HCT116 (cell line): ENCODE results near the gene SEPHS1. TPM values are rescaled to one million over a fixed set of nuclear protein-coding genes. Genes with fewer than 3 reads are reported as not detected.
A peak's percentile ranks its signal among the peaks of the same experiment; 100 is the strongest.

Experiments
- ATAC-seq: fragments of 200-7000 bp; cut with Tn5 transposase; 2 replicates; pipeline ENCODE4 v1.9.1; 2020; ENCODE audit warnings: mild to moderate bottlenecking, moderate library complexity
- BruUV-seq: library from RNA; stranded (reverse); fragments of 400-500 nt; replicated peaks from 2 replicates; lab custom pipeline; 2021; lab: Mats Ljungman, UMichigan
- CTCF ChIA-PET: fragments of 300-600 bp; sonication (Branson Sonifier 250); formaldehyde crosslinking; loops from one replicate; lab custom pipeline; 2021; ENCODE audit warnings: antibody characterized with exemption; lab: Charles Lee
- POLR2A ChIA-PET: fragments of 300-600, 350-600 bp; sonication (Branson Sonifier 250); formaldehyde crosslinking; loops from one replicate; lab custom pipeline; 2021; ENCODE audit warnings: antibody characterized with exemption; lab: Charles Lee
- RAD21 ChIA-PET, 2 experiments: fragments of 300-600 bp; sonication (Branson Sonifier 250); formaldehyde crosslinking; loops; one replicate each; lab custom pipeline; 2023; ENCODE audit warnings: low total read pairs in 2 of 2; ENCODE audit not compliant: uncharacterized antibody in 2 of 2, unreplicated experiment in 2 of 2, low non-redundant PET in 1 of 2; lab: Charles Lee
- DNase-seq: peaks from one replicate; pipeline ENCODE4 v3.0.0-alpha.2; 2010; ENCODE audit warnings: low read depth, low spot score
- H2AFZ ChIP-seq: fragments of 200-600 bp; shearing (Covaris generic), sonication (generic); 2 replicates; pipeline ENCODE4 v1.6.1; 2017; ENCODE audit warnings: low read depth, mixed run types, mixed read lengths, antibody characterized with exemption, low read length; ENCODE audit not compliant: poor library complexity, severe bottlenecking
- H3K27ac ChIP-seq: 2 replicates; pipeline ENCODE4 v1.5.1; 2012; ENCODE audit warnings: low read depth, low read length
- H3K27me3 ChIP-seq: fragments of 200-600 bp; sonication (generic); 2 replicates; pipeline ENCODE4 v1.6.1; 2016; ENCODE audit warnings: mixed run types, low read length, mixed read lengths; ENCODE audit not compliant: insufficient read depth
- H3K36me3 ChIP-seq, 2 experiments: fragments of 200-500 bp in 1 of 2; fragments of 200-600 bp in 1 of 2; sonication (Bioruptor generic) in 1 of 2; sonication (generic) in 1 of 2; 2 replicates each; pipeline versions ENCODE4 v1.5.1 to v1.6.1; 2014 to 2016; ENCODE audit warnings: low read length in 2 of 2, inconsistent platforms in 1 of 2, mixed read lengths in 1 of 2, mixed run types in 1 of 2; ENCODE audit not compliant: insufficient read depth in 2 of 2, control insufficient read depth in 1 of 2
- H3K4me1 ChIP-seq, 2 experiments: fragments of 200-600 bp in 1 of 2; sonication (generic) in 1 of 2; 2 replicates each; pipeline versions ENCODE4 v1.5.1 to v1.6.1; 2012 to 2017; ENCODE audit warnings: low read length in 2 of 2, inconsistent platforms in 1 of 2, mild to moderate bottlenecking in 1 of 2, mixed read lengths in 1 of 2, mixed run types in 1 of 2, moderate library complexity in 1 of 2; ENCODE audit not compliant: insufficient read depth in 2 of 2, control insufficient read depth in 1 of 2
- H3K4me2 ChIP-seq: fragments of 200-600 bp; sonication (generic); 2 replicates; pipeline ENCODE4 v1.6.1; 2017; ENCODE audit warnings: mixed run types, low read length, mixed read lengths
- H3K4me3 ChIP-seq, 2 experiments: fragments of 200-600 bp in 1 of 2; sonication (generic) in 1 of 2; replicated peaks in 1 of 2; 2 replicates each; pipeline ENCODE4 v1.5.1; 2011 to 2016; ENCODE audit warnings: low read length in 2 of 2, control low read depth in 1 of 2, low read depth in 1 of 2, mild to moderate bottlenecking in 1 of 2, mixed read lengths in 1 of 2, mixed run types in 1 of 2
- H3K79me2 ChIP-seq: fragments of 200-600 bp; sonication (generic); 2 replicates; pipeline ENCODE4 v1.6.1; 2017; ENCODE audit warnings: mild to moderate bottlenecking, mixed run types, low read length, moderate library complexity, mixed read lengths; ENCODE audit not compliant: insufficient read depth
- H3K9ac ChIP-seq: fragments of 200-600 bp; sonication (generic); 2 replicates; pipeline ENCODE4 v1.6.1; 2016; ENCODE audit warnings: low read length, mixed read lengths
- H3K9me2 ChIP-seq: fragments of 200-600 bp; sonication (generic), shearing (Covaris generic); 2 replicates; pipeline ENCODE4 v1.6.1; 2017; ENCODE audit warnings: mixed run types, mild to moderate bottlenecking, moderate library complexity; ENCODE audit not compliant: insufficient read depth
- H3K9me3 ChIP-seq, 2 experiments: fragments of 200-500 bp in 1 of 2; fragments of 200-600 bp in 1 of 2; sonication (Bioruptor generic) in 1 of 2; sonication (generic) in 1 of 2; 2 replicates each; pipeline ENCODE4 v1.6.1; 2014 to 2017; ENCODE audit warnings: low read length in 2 of 2, mixed read lengths in 2 of 2, inconsistent platforms in 1 of 2, low read depth in 1 of 2, mild to moderate bottlenecking in 1 of 2, mixed run types in 1 of 2, moderate library complexity in 1 of 2; ENCODE audit not compliant: control insufficient read depth in 1 of 2, insufficient read depth in 1 of 2
- H4K20me1 ChIP-seq: fragments of 200-600 bp; sonication (generic), shearing (Covaris generic); 2 replicates; pipeline ENCODE4 v1.6.1; 2017; ENCODE audit warnings: mixed run types, mild to moderate bottlenecking, moderate library complexity; ENCODE audit not compliant: insufficient read depth
- EZH2phosphoT487 ChIP-seq: fragments of 200-600 bp; IDR thresholded peaks from 2 replicates; pipeline ENCODE4 v1.6.1; 2018; ENCODE audit warnings: antibody characterized with exemption, borderline replicate concordance
- FOSL1 ChIP-seq: IDR thresholded peaks from 2 replicates; pipeline ENCODE4 v1.6.1; 2012; ENCODE audit warnings: low read depth
- JUND ChIP-seq: IDR thresholded peaks from 2 replicates; pipeline ENCODE4 v1.6.1; 2012
- POLR2A ChIP-seq: IDR thresholded peaks from 2 replicates; pipeline ENCODE4 v1.7.0; 2011; ENCODE audit warnings: borderline replicate concordance; ENCODE audit not compliant: insufficient read depth, insufficient read length; ENCODE audit errors: extremely low read depth
- REST ChIP-seq: IDR thresholded peaks from 2 replicates; pipeline ENCODE4 v1.6.1; 2012; ENCODE audit warnings: low read depth
- ZNF274 ChIP-seq: fragments of 200-500 bp; sonication (Bioruptor generic); IDR thresholded peaks from 2 replicates; pipeline ENCODE4 v1.6.1; 2014; ENCODE audit warnings: mild to moderate bottlenecking, low read depth, low read length, inconsistent platforms
- intact Hi-C: fragments of 100-400 bp; cut with micrococcal nuclease; formaldehyde crosslinking; loops from 2 replicates; pipeline ENCODE4 v1.10.0; 2022
- total RNA-seq: library from RNA; stranded (reverse); gene quantifications from one replicate; pipeline ENCODE4 v1.2.1, GENCODE V29; 2021; ENCODE audit not compliant: unreplicated experiment

Gene SEPHS1
- total RNA-seq, 1 experiment from 2014 or later, result 51.7 TPM

- Histone ChIP-seq H3K79me2 (no peaks in the 10 kb centered on the region), H3K9me2 (no peaks in the 10 kb centered on the region)
- peak; percentile 19 for DNase-seq
- TF ChIP-seq POLR2A (no peak), REST (no peak), ZNF274 (no peak), EZH2phosphoT487 (no peak), JUND (peak; percentile 10; the same call in 1 of the 2 replicates), FOSL1 (peak; percentile 55)
- TF ChIP-seq, all 23 proteins: peak for 2
- intact Hi-C loops, result no loop called here
- ATAC-seq, result peak; percentile 64
- POLR2A ChIA-PET, result no interaction called here
- no peak overlapping the region for H3K9ac ChIP-seq
- H3K4me3 ChIP-seq, result no peak overlapping the region
- H3K4me1 ChIP-seq, result peaks cover 12 to 18% of the 10 kb centered on the region in 2 experiments
- H3K4me2 ChIP-seq, result peak overlapping the region; percentile 57
- no peaks in the 10 kb centered on the region for H3K36me3 ChIP-seq
- H2AFZ ChIP-seq, result peak overlapping the region; percentile 52
- no peaks in the 10 kb centered on the region for H3K9me3 ChIP-seq
- H3K27me3 ChIP-seq, result no peaks in the 10 kb centered on the region
- RAD21 ChIA-PET, result no interaction called here
- no peak overlapping the region for H3K27ac ChIP-seq
- no TSS peak for BruUV-seq
- H4K20me1 ChIP-seq, result no peaks in the 10 kb centered on the region
- CTCF ChIA-PET, result interaction anchor here (2.1 kb wide), 1 partner anchor 32 kb away, joined by 11 read pairs; no protein-coding TSS in a partner anchor
Measured at GRCh38 chr10:13270877-13271551, 77.1 kb downstream of the SEPHS1 start.
